HEK293 (cell line): ENCODE data around the gene PARD6G.

Experiments
- CTCF ChIA-PET: fragments of 350-600 bp; formaldehyde crosslinking; extraction: SDS; loops from one replicate; lab custom pipeline; 2021; ENCODE audit warnings: antibody characterized with exemption; lab: Yijun Ruan, JAX
- POLR2A ChIA-PET: fragments of 300-600 bp; formaldehyde crosslinking; extraction: SDS; loops from one replicate; lab custom pipeline; 2020; ENCODE audit warnings: antibody characterized with exemption, inconsistent platforms; lab: Yijun Ruan, JAX
- H3K27ac ChIP-seq: fragments of 200-500 bp; sonication (Bioruptor generic); 2 replicates; pipeline ENCODE4 v1.5.1; 2014; ENCODE audit warnings: low read depth, low read length, control low read depth, inconsistent platforms; ENCODE audit errors: extremely low read depth
- H3K36me3 ChIP-seq, 2 experiments: fragments of 200-500 bp in 1 of 2; sonication (Bioruptor generic) in 1 of 2; 1 replicate in 1 of 2; 2 replicates in 1 of 2; pipeline ENCODE4 v1.5.1; 2014 to 2017; ENCODE audit warnings: inconsistent platforms in 2 of 2, low read length in 2 of 2; ENCODE audit not compliant: control insufficient read depth in 2 of 2, insufficient read depth in 1 of 2
- H3K4me1 ChIP-seq: fragments of 200-500 bp; sonication (Bioruptor generic); 2 replicates; pipeline ENCODE4 v1.5.1; 2014; ENCODE audit warnings: mild to moderate bottlenecking, low read length, inconsistent platforms; ENCODE audit not compliant: control insufficient read depth, insufficient read depth
- H3K4me3 ChIP-seq: 2 replicates; pipeline ENCODE4 v1.5.1; 2011; ENCODE audit warnings: low read depth, mild to moderate bottlenecking, control low read depth, low read length, moderate library complexity
- H3K9me3 ChIP-seq: fragments of 200-500 bp; sonication (Bioruptor generic); 2 replicates; pipeline ENCODE4 v1.5.1; 2014; ENCODE audit warnings: low read depth, low read length, inconsistent platforms; ENCODE audit not compliant: control insufficient read depth, insufficient read depth
- HOXA7 ChIP-seq: sonication (generic); formaldehyde crosslinking; IDR thresholded peaks from 2 replicates; pipeline ENCODE4 v1.8.1; 2022; ENCODE audit warnings: missing genetic modification reagents, borderline replicate concordance
- HOXD13 ChIP-seq: sonication (generic); formaldehyde crosslinking; IDR thresholded peaks from 2 replicates; pipeline ENCODE4 v1.8.0; 2022; ENCODE audit warnings: missing genetic modification reagents, borderline replicate concordance
- ZFHX2 ChIP-seq: fragments of 450-650 bp; formaldehyde crosslinking; conservative IDR thresholded peaks from 2 replicates; pipeline ENCODE4 v1.5.1; 2016; ENCODE audit warnings: missing biosample characterization, missing genetic modification characterization
- ZNF10 ChIP-seq: fragments of 450-650 bp; formaldehyde crosslinking; IDR thresholded peaks from 2 replicates; pipeline ENCODE4 v1.5.1; 2017; ENCODE audit warnings: missing biosample characterization, missing genetic modification characterization
- ZNF146 ChIP-seq: fragments of 450-650 bp; formaldehyde crosslinking; IDR thresholded peaks from 2 replicates; pipeline ENCODE4 v1.5.1; 2016; ENCODE audit warnings: missing biosample characterization, missing genetic modification characterization
- ZNF214 ChIP-seq: fragments of 450-650 bp; formaldehyde crosslinking; IDR thresholded peaks from 2 replicates; pipeline ENCODE4 v1.5.1; 2017; ENCODE audit warnings: missing biosample characterization, mild to moderate bottlenecking, missing genetic modification characterization, borderline replicate concordance
- ZNF223 ChIP-seq: fragments of 450-650 bp; formaldehyde crosslinking; IDR thresholded peaks from 2 replicates; pipeline ENCODE4 v1.5.1; 2016; ENCODE audit warnings: missing biosample characterization, missing genetic modification characterization
- ZNF239 ChIP-seq: fragments of 450-650 bp; formaldehyde crosslinking; IDR thresholded peaks from 2 replicates; pipeline ENCODE4 v1.5.1; 2016; ENCODE audit warnings: missing biosample characterization, missing genetic modification characterization
- ZNF248 ChIP-seq: fragments of 450-650 bp; formaldehyde crosslinking; IDR thresholded peaks from 2 replicates; pipeline ENCODE4 v1.5.1; 2017; ENCODE audit warnings: missing biosample characterization, missing genetic modification characterization
- ZNF366 ChIP-seq: fragments of 450-650 bp; formaldehyde crosslinking; conservative IDR thresholded peaks from 2 replicates; pipeline ENCODE4 v1.5.1; 2016; ENCODE audit warnings: missing biosample characterization, missing genetic modification characterization
- ZNF37A ChIP-seq: fragments of 450-650 bp; IDR thresholded peaks from 2 replicates; pipeline ENCODE4 v1.5.1; 2018; ENCODE audit warnings: missing biosample characterization, missing genetic modification characterization
- ZNF521 ChIP-seq: fragments of 450-650 bp; formaldehyde crosslinking; IDR thresholded peaks from 2 replicates; pipeline ENCODE4 v1.5.1; 2017; ENCODE audit warnings: missing biosample characterization, mild to moderate bottlenecking, missing genetic modification characterization
- ZNF548 ChIP-seq: fragments of 450-650 bp; formaldehyde crosslinking; IDR thresholded peaks from 2 replicates; pipeline ENCODE4 v1.5.1; 2016; ENCODE audit warnings: missing biosample characterization, missing genetic modification characterization
- ZNF561 ChIP-seq: fragments of 450-650 bp; IDR thresholded peaks from 2 replicates; pipeline ENCODE4 v1.5.1; 2018; ENCODE audit warnings: missing biosample characterization, missing genetic modification characterization, borderline replicate concordance
- ZNF654 ChIP-seq: fragments of 450-650 bp; formaldehyde crosslinking; IDR thresholded peaks from 2 replicates; pipeline ENCODE4 v1.5.1; 2016; ENCODE audit warnings: low read depth, missing biosample characterization, missing genetic modification characterization
- ZNF664 ChIP-seq: fragments of 450-650 bp; formaldehyde crosslinking; IDR thresholded peaks from 2 replicates; pipeline ENCODE4 v1.5.1; 2016; ENCODE audit warnings: missing biosample characterization, missing genetic modification characterization
- ZSCAN30 ChIP-seq: fragments of 450-650 bp; IDR thresholded peaks from 2 replicates; pipeline ENCODE4 v1.5.1; 2018; ENCODE audit warnings: missing biosample characterization, mild to moderate bottlenecking, missing genetic modification characterization, moderate library complexity
- TF ChIP-seq, protein P1 (sequence below): fragments of 450-650 bp; formaldehyde crosslinking; IDR thresholded peaks from 2 replicates; pipeline ENCODE4 v1.5.1; 2016; ENCODE audit warnings: missing biosample characterization, missing genetic modification characterization
- TF ChIP-seq, protein P2 (sequence below): fragments of 450-650 bp; formaldehyde crosslinking; IDR thresholded peaks from 2 replicates; pipeline ENCODE4 v1.5.1; 2016; ENCODE audit warnings: missing biosample characterization, missing genetic modification characterization
- TF ChIP-seq, protein P3 (sequence below): fragments of 450-650 bp; formaldehyde crosslinking; IDR thresholded peaks from 2 replicates; pipeline ENCODE4 v1.5.1; 2016; ENCODE audit warnings: missing biosample characterization, missing genetic modification characterization

PARD6G gene

DNA sequence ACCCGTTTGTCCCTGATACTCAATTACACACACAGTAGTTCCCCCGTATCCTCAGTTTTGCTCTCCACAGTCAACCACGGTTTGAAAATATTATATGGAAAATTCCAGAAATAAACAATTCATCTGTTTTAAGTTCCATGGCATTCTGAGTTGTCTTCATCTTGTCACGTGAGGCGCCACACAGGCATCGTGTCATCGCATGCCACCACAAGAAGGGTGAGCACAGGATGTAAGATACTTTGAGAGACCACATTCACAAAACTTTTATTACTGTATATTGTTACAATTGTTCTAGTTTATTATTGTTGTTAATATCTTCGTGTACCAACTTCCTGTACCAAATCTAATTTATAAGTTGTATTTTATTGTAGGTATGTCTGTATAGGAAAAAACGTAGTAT lies 120.5 kb downstream of the PARD6G start:
- ChIA-PET CTCF (interaction anchor here (0.7 to 1.4 kb wide), 2 partner anchors 14 to 16 kb away, joined by 5 to 7 read pairs; no protein-coding TSS in a partner anchor), POLR2A (no interaction called here)
- H3K9me3 ChIP-seq = no peaks in the 10 kb centered on the region; the same call in 1 of the 2 replicates
- H3K4me3 ChIP-seq = no peak overlapping the region
- peaks cover 33 to 35% of the 10 kb centered on the region in 2 experiments for H3K36me3 ChIP-seq
- no peak overlapping the region for H3K27ac ChIP-seq
- TF ChIP-seq ZNF561 (tag by site-specific recombination) = no peak
- no peak for TF ChIP-seq ZNF248 (tag by site-specific recombination)
- no peak for TF ChIP-seq ZFHX2
- TF ChIP-seq ZNF366 (tag by site-specific recombination) = no peak
- TF ChIP-seq, protein P1, sequence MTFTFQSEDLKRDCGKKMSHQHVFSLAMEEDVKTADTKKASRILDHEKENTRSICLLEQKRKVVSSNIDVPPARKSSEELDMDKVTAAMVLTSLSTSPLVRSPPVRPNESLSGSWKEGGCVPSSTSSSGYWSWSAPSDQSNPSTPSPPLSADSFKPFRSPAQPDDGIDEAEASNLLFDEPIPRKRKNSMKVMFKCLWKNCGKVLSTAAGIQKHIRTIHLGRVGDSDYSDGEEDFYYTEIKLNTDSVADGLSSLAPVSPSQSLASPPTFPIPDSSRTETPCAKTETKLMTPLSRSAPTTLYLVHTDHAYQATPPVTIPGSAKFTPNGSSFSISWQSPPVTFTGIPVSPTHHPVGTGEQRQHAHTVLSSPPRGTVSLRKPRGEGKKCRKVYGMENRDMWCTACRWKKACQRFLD = no peak
- TF ChIP-seq ZNF37A (tag by site-specific recombination) = no peak
- no peak for TF ChIP-seq ZNF239 (tag by site-specific recombination)
- TF ChIP-seq ZNF654 (tag by site-specific recombination) = no peak
- TF ChIP-seq, protein P2, sequence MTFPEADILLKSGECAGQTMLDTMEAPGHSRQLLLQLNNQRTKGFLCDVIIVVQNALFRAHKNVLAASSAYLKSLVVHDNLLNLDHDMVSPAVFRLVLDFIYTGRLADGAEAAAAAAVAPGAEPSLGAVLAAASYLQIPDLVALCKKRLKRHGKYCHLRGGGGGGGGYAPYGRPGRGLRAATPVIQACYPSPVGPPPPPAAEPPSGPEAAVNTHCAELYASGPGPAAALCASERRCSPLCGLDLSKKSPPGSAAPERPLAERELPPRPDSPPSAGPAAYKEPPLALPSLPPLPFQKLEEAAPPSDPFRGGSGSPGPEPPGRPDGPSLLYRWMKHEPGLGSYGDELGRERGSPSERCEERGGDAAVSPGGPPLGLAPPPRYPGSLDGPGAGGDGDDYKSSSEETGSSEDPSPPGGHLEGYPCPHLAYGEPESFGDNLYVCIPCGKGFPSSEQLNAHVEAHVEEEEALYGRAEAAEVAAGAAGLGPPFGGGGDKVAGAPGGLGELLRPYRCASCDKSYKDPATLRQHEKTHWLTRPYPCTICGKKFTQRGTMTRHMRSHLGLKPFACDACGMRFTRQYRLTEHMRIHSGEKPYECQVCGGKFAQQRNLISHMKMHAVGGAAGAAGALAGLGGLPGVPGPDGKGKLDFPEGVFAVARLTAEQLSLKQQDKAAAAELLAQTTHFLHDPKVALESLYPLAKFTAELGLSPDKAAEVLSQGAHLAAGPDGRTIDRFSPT = no peak
- no peak for TF ChIP-seq ZNF548
- TF ChIP-seq ZNF214 = no peak
- no peak for TF ChIP-seq ZNF223 (tag by site-specific recombination)
- TF ChIP-seq ZNF146 = no peak
- H3K4me1 ChIP-seq = no peaks in the 10 kb centered on the region

DNA sequence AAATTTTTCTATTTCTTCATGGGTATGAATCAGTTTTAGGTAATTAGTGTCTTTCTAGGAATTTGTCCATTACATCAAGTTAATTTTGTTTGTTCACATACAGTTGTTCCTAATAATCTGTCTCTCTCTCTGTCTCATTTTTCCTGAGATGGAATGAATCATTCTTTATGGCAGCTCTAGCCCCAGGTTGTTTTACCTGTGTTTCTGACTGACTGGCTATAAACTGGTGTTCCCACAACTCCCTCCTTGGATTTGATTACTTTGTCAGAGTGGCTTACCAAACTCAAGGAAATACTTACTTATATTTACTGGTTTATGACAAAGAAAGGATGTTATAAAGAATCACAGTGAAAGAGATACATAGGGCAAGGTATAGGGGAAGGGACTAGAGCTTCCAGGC lies 123.2 kb downstream of the PARD6G start:
- Histone ChIP-seq H3K4me1 (no peaks in the 10 kb centered on the region), H3K27ac (no peak overlapping the region), H3K9me3 (no peaks in the 10 kb centered on the region; the same call in 1 of the 2 replicates), H3K36me3 (peaks cover 51 to 58% of the 10 kb centered on the region in 2 experiments), H3K4me3 (no peak overlapping the region)
- CTCF ChIA-PET = no interaction called here
- TF ChIP-seq ZSCAN30 = no peak
- no peak for TF ChIP-seq ZNF10 (tag by site-specific recombination)
- no peak for TF ChIP-seq HOXA7 (CRISPR knock-in tag)
- TF ChIP-seq, protein P3, sequence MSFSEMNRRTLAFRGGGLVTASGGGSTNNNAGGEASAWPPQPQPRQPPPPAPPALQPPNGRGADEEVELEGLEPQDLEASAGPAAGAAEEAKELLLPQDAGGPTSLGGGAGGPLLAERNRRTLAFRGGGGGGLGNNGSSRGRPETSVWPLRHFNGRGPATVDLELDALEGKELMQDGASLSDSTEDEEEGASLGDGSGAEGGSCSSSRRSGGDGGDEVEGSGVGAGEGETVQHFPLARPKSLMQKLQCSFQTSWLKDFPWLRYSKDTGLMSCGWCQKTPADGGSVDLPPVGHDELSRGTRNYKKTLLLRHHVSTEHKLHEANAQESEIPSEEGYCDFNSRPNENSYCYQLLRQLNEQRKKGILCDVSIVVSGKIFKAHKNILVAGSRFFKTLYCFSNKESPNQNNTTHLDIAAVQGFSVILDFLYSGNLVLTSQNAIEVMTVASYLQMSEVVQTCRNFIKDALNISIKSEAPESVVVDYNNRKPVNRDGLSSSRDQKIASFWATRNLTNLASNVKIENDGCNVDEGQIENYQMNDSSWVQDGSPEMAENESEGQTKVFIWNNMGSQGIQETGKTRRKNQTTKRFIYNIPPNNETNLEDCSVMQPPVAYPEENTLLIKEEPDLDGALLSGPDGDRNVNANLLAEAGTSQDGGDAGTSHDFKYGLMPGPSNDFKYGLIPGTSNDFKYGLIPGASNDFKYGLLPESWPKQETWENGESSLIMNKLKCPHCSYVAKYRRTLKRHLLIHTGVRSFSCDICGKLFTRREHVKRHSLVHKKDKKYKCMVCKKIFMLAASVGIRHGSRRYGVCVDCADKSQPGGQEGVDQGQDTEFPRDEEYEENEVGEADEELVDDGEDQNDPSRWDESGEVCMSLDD (tag by site-specific recombination) = no peak
- no peak for TF ChIP-seq ZNF664 (tag by site-specific recombination)
- TF ChIP-seq HOXD13 (CRISPR knock-in tag) = no peak
- no peak for TF ChIP-seq ZNF521 (tag by site-specific recombination)
- POLR2A ChIA-PET = no interaction called here
